Lung (tissue), 12 donors: Measurements from ENCODE around the gene LUZP1. TPM values are rescaled to one million over a fixed set of nuclear protein-coding genes. Genes with fewer than 3 reads are reported as not detected.

ENCODE experiments used
- ATAC-seq: fragments of 200-7000 bp; cut with Tn5 transposase; one replicate; pipeline ENCODE4 v1.9.1; 2020; ENCODE audit warnings: moderate number of reproducible peaks; ENCODE audit not compliant: insufficient read depth, low FRiP score
- DNase-seq, 3 donors: peaks; one replicate each; pipeline ENCODE4 v3.0.0-alpha.2; 2013 to 2017
- H3K27ac ChIP-seq, 2 donors: one replicate each; pipeline ENCODE4 v1.5.1; 2013; ENCODE audit warnings: mild to moderate bottlenecking in 2 of 2, moderate library complexity in 2 of 2, control low read depth in 1 of 2, inconsistent platforms in 1 of 2, low read depth in 1 of 2, low read length in 1 of 2
- H3K27me3 ChIP-seq, 3 donors: one replicate each; pipeline ENCODE4 v1.5.1; 2013; ENCODE audit warnings: low read length in 2 of 3; ENCODE audit not compliant: control insufficient read depth in 3 of 3, insufficient read depth in 3 of 3
- H3K36me3 ChIP-seq, 4 donors: one replicate each; pipeline ENCODE4 v1.5.1; 2013; ENCODE audit warnings: low read length in 4 of 4, mild to moderate bottlenecking in 1 of 4, moderate library complexity in 1 of 4; ENCODE audit not compliant: control insufficient read depth in 4 of 4, insufficient read depth in 4 of 4
- H3K4me1 ChIP-seq, 5 donors: one replicate each; pipeline ENCODE4 v1.5.1; 2013; ENCODE audit warnings: low read length in 5 of 5, mild to moderate bottlenecking in 2 of 5, moderate library complexity in 1 of 5; ENCODE audit not compliant: control insufficient read depth in 5 of 5, insufficient read depth in 5 of 5
- H3K4me3 ChIP-seq: one replicate; pipeline ENCODE4 v1.5.1; 2013; ENCODE audit warnings: mild to moderate bottlenecking, control low read depth, moderate library complexity
- H3K9ac ChIP-seq, 2 donors: one replicate each; pipeline ENCODE4 v1.5.1; 2013; ENCODE audit warnings: low read length in 2 of 2, control low read depth in 1 of 2; ENCODE audit not compliant: insufficient read depth in 1 of 2
- H3K9me3 ChIP-seq, 4 donors: one replicate each; pipeline ENCODE4 v1.5.1; 2013; ENCODE audit warnings: low read length in 3 of 4, mild to moderate bottlenecking in 1 of 4, moderate library complexity in 1 of 4; ENCODE audit not compliant: control insufficient read depth in 4 of 4, insufficient read depth in 3 of 4
- WGBS, 2 donors: extraction: QIAGEN DNeasy Blood & Tissue Kit; methylation state at CpG; one replicate each; pipeline ENCODE4 v1.1.7; 2013; 5-methylcytosine and 5-hydroxymethylcytosine counted together
- polyA plus RNA-seq, 2 donors: library from polyadenylated mRNA; stranded (reverse); fragments of 200-250 nt; gene quantifications; one replicate each; pipeline ENCODE4 v1.2.1, GENCODE V29; 2013
- total RNA-seq, 2 donors: library from RNA; depleted of rRNA in 1 of 2; stranded (reverse); fragments of >200 nt in 1 of 2; gene quantifications; one replicate each; pipeline ENCODE4 v1.2.1, GENCODE V29; 2014 to 2021
- TF ChIP-seq, protein P1 (sequence below): IDR thresholded peaks from 2 replicates; pipeline ENCODE4 v1.5.1; 2012; ENCODE audit warnings: mild to moderate bottlenecking; ENCODE audit errors: control extremely low read depth, extremely low read depth
- donor health status: control.
- donor health status: control.
- donor health status: Bipolar disorder and iron deficiency.
- donor health status: healthy.
- donor health status: DM: yes; HTN: yes; CAD: no.

Gene LUZP1
- total and polyA plus RNA-seq, 4 donors: 4.0 to 27.5 (median 17.7) TPM

DNA sequence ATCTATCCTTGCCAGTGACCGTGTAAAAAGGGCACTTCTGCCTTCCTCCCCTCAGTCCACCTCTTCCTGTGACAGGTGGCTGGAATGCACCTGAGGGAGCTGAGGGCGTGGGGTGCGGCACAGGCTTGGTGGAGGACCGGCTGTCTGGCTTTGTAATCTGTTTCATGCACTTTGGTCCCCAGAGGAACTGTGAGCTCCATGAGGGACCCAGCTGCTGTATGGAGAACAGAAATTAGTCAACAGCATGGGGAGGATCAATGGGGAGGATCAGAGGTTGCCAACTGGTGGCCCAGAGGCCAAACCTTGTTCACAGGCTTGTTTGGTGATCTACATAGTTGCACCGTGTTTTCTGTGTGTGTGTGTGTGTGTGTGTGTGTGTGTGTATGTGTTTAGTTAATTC is 19.0 kb upstream of the LUZP1 start:
- Histone ChIP-seq H3K36me3 (no peaks in the 10 kb centered on the region), H3K4me3 (no peak overlapping the region), H3K27me3 (peaks cover 0 to 10% (median 0%) of the 10 kb centered on the region in 3 donors), H3K9ac (no peak overlapping the region), H3K27ac (no peak overlapping the region), H3K9me3 (no peaks in the 10 kb centered on the region), H3K4me1 (no peaks in the 10 kb centered on the region)
- ATAC-seq (no peak), DNase-seq (no peak)
- TF ChIP-seq, protein P1, sequence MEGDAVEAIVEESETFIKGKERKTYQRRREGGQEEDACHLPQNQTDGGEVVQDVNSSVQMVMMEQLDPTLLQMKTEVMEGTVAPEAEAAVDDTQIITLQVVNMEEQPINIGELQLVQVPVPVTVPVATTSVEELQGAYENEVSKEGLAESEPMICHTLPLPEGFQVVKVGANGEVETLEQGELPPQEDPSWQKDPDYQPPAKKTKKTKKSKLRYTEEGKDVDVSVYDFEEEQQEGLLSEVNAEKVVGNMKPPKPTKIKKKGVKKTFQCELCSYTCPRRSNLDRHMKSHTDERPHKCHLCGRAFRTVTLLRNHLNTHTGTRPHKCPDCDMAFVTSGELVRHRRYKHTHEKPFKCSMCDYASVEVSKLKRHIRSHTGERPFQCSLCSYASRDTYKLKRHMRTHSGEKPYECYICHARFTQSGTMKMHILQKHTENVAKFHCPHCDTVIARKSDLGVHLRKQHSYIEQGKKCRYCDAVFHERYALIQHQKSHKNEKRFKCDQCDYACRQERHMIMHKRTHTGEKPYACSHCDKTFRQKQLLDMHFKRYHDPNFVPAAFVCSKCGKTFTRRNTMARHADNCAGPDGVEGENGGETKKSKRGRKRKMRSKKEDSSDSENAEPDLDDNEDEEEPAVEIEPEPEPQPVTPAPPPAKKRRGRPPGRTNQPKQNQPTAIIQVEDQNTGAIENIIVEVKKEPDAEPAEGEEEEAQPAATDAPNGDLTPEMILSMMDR: no peak
- 71 to 94% methylated on average over 5 of the region's 5 CpGs for WGBS, 2 donors

DNA sequence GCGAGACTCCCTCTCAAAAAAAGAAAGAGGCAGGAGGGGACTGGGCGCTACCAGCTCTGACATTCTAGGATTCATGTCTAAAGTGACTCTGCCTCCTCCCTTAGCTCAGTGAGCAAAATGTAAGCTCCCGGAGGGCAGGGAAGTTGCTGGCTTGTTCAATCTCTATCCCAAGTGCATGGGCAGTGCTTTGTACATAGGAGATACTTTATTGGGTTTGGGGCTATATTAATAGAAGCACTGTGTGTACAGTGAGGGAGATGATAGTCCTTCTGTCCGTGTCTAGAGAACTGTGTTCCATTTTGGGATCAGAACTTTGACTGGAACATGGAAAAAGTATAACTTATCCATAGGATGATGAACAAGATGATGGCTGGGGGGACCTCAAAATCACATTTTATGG is 16.7 kb upstream of the LUZP1 start:
- no peaks in the 10 kb centered on the region for H3K36me3 ChIP-seq
- no peak for DNase-seq
- 67 to 89% methylated on average over 4 of the region's 4 CpGs for WGBS, 2 donors

DNA sequence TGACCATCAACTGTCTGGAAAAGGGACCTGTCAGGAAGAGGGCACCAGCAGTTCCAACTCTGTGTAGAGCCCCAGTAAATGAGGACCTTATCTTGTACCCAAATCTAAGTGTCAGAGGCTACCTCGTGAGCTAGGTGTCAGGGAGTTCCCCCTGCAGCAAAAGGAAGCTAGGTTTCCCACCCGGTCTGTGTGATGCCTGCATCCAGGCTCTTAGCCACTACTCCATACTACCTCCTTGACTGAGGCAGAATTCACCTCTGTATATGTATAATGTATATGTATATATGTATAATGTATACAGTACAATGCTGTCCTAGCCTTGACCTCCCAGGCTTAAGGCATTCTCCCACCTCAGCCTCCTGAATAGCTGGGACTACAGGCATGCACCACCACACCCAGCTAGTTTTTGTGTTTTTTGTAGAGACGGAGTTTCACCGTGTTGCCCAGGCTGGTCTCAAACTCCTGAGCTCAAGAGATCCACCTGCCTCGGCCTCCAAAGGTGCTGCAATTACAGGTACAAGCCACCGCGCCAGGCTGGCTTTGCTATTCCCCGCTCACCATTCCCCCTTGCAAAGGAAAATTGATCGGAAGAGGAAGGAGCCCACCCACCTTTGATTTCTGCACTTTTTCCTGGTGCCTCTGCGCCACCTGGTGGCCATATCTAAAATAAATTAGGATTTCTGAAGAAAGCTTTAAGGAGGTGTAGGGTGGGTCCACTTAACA is 15.7 kb upstream of the LUZP1 start:
- Histone ChIP-seq H3K4me3 (no peak overlapping the region), H3K36me3 (no peaks in the 10 kb centered on the region), H3K27ac (no peak overlapping the region), H3K4me1 (no peaks in the 10 kb centered on the region), H3K9me3 (peaks cover 0 to 2% (median 0%) of the 10 kb centered on the region in 4 donors), H3K27me3 (peaks cover 0 to 10% (median 0%) of the 10 kb centered on the region in 3 donors), H3K9ac (peak overlapping the region in 1 of 2 donors; percentile 57)
- TF ChIP-seq, protein P1: peak; percentile 76
- DNase-seq (peak; percentile 30 to 70 (median 60)), ATAC-seq (no peak)
- WGBS, 2 donors: 11 to 17% methylated on average over 10 of the region's 10 CpGs

More for the DNA sequence above, 16.7 kb upstream of the LUZP1 start:
- no peaks in the 10 kb centered on the region for H3K4me1 ChIP-seq
- peaks cover 0 to 2% (median 0%) of the 10 kb centered on the region in 4 donors for H3K9me3 ChIP-seq
- no peak overlapping the region for H3K4me3 ChIP-seq
- TF ChIP-seq, protein P1: no peak
- ATAC-seq: no peak
- H3K27ac ChIP-seq: no peak overlapping the region
- H3K27me3 ChIP-seq: peaks cover 0 to 10% (median 0%) of the 10 kb centered on the region in 3 donors
- H3K9ac ChIP-seq: no peak overlapping the region
